NCI-H510A treated with DMSO at 0.1 percent for 48 hours (cell line): Measurements from ENCODE around the gene FRS3.
A peak's percentile ranks its signal among the peaks of the same experiment; 100 is the strongest.

Source experiments
- DNase-seq: peaks from one replicate; lab custom pipeline; 2025; lab: John Stamatoyannopoulos, UW

Gene FRS3

DNA sequence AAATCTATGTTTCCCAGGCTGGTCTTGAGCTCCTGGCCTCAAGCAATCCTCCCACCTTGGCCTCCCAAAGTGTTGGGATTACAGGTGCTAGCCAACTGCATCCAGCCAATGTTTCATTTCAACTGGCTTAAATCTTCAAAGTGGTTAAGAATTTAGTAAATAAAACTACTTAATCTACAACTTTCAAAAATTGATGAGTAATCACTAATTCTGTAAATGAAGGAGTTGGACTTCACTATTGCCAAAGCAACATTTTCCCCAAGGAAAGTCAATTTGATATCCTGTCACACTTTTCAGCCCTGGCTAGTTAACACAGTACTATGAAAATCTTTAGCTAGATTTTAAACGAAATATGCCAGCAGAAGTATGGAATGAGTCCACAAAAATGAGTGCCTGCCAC is 11.6 kb upstream of the FRS3 start:
- DNase-seq = no peak

- no peak for DNase-seq
Observed at GRCh38 chr6:41790045-41790444, 10.3 kb upstream of the FRS3 start.

- no peak for DNase-seq
Observed at GRCh38 chr6:41789390-41789724, 9.7 kb upstream of the FRS3 start.

- DNase-seq = peak; percentile 96
Observed at GRCh38 chr6:41787219-41787917, 7.7 kb upstream of the FRS3 start, which contains the start of gene TOMM6. TOMM6 (plus strand) TSS chr6:41787694; CDS start chr6:41787698, 4 bp downstream.

GRCh38 chr6:41786451-41787218 is 6.9 kb upstream of the FRS3 start:
- peak; percentile 85 for DNase-seq

GRCh38 chr6:41785689-41786450 is 6.2 kb upstream of the FRS3 start:
- DNase-seq = no peak

- DNase-seq = no peak
Observed at GRCh38 chr6:41785254-41785653, 5.6 kb upstream of the FRS3 start.

DNA sequence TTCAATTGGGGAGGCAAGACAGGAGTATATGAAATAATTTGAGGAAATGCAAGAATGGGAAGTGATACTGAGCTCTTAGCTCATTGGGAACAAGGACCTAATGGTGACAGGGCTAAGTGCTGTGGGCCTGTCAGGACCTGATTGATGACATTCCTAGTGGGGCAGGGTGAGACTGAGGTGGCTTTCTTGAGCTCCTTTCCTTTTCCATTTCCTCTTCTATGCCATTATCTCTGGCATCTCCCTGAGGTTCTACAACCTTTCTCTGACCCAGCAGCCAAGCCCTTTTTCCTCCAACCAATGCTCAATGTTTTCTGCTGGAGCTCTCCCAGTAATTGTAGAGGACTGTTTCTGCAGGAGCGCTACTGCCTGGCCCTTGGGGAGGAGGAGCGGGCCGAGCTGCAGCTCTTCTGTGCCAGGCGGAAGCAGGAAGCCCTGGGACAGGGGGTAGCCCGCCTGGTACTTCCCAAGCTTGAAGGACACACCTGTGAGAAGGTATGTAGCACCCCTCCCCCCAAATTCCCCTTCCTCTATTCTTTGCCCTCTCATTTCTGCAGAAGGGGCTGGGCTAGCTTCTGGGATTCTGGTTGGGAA is 5.0 kb upstream of the FRS3 start:
- no peak for DNase-seq

- DNase-seq = no peak
Observed at GRCh38 chr6:41783106-41783780, 3.5 kb upstream of the FRS3 start.

DNA sequence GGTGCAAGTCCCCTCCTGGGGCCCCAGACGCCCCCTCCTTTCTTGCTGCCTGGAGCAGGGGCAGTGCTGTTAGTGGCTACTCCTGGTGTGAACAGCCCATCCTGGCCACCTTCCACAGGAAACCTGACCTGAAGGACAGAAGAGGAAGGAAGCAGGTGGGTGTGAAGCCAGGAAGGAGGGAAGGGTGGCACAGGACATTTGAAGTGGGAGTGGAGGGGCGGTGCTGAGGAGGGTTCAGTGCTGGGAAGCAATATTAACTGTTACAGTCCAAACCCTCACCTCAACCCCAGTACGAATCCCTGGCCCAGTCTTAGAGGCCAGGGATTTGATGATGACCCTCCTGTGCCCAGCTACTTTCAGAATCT is 1.6 kb upstream of the FRS3 start:
- no peak for DNase-seq

DNA sequence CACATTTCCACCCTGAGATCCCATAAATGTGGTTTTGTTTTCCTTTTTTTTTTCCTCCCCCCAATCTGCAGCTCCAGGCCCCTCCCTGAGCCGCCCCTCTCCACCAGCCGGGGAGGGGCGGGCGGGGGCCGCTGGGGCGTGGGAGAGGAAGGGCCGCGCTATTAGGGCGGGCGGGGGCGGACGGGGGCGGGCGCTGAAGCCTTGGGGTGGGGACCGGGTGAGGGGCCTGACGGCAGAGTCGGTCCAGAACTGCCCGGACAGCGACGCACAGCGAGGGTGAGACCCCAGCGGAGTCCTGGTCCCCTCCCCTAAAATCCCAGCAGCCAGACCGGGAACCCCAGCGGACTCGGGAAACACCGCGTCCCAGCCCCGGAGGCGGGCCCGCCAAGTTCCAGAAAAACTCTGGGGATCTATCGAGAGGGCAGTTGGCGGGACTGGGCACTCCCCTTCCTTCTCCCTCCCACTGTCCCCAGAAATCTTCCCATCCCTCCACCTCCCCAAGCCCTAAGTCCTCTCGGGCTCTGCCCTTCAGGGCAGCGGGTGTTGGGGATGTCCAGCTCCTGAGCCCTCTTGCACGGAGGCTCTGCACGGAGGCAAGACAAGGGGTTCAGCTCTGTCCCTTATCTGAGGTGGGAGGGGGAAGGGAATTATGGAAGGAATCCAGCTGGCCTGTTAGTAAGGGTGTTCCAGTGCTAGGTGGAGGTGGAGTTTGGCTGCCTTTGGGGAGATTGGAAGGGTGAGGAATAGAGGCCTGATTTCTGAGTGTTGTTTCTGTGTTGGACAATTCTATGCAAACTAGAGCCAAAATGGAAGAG is 1.1 kb upstream of the FRS3 start, which contains the start of gene PRICKLE4:
Gene PRICKLE4, plus strand, starts transcription at position 232 of the 815 bp plus-strand sequence. CDS start 2,692 bp downstream, outside the sequence.
- peak; percentile 25 for DNase-seq

- DNase-seq = no peak
Observed at GRCh38 chr6:41779336-41779735, 364 bp downstream of the FRS3 start.

GRCh38 chr6:41778895-41779294 is 805 bp downstream of the FRS3 start:
- no peak for DNase-seq

DNA sequence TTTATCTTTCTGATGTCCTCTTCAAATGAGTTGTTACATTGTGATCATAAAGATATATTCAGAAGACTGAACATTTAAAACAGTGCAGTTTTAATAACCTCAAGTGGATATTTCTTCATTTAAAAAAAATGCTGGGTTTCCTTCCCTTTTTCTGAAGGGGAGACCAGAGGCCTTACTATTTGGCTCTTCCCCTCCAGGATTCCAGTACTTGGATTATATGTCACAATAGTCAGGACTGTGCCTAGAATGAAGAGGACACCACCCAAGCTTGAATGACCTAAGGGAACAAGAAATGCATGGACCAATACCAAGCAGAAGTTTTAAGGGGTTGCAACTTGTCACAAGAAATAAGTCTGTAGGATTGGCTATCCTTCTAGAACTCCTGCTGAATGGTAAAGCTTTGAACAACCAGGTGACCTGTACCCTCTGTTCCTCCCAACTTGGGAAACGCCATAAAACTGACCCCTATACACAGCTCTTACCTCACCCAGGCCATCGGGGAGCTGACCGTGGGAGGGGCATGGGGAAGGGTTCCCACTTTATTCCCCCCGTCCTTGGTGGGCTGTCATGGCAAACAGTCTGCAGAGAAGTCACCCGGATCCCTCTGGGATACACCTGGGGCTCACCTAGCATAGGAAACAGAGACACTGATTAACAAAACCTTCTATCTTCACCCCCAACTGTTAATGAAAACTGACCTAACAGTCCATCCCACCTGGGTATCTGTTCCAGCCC is 2.0 kb downstream of the FRS3 start:
- no peak for DNase-seq

DNA sequence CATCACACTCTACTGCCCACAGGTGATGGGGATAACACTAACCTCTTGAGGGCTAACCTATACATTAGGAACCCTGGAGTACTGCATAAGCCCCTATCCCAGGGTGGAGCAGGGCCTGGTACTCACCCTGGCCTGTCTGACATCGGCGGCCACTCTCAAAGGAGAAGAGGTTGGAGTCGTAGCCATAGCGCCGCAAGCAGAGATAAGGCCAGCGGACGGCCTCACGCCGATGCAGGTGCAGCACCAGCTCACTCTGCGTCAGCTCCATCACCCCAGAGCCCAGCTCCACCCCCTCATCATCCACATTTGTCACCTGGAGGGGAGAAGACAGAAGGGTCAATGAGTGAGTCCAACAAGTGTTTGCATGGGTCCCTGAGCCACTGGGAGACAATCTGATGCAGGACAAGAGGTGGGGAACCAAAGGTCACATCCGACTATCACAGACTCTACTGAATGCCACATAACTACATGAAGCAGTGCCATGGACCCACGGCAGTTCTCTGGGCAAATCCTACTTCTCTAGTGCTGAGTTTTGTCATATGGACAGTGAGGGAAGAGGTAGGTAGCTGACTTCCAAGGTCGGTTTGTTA is 4.3 kb downstream of the FRS3 start:
- no peak for DNase-seq

DNA sequence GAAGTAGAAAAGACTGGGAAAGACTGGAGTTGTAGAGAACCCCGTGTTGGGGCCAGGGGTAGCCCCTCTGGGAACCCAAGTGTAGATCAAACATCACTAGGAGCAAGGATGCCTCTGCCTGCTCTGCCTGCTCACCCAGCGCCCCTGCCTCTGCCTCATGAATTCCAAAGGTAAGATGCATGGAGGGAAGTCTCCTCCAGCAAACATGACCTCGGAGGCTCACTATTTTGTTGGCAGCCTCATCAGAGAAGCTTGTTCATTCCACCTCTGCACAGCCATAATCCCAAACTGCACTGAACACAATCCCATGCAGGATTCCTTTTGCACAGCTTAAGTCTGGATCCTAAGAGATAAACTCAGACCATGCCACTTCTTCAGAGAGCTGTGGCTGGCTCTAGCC is 4.9 kb downstream of the FRS3 start:
- DNase-seq = no peak

GRCh38 chr6:41771058-41771983 is 8.4 kb downstream of the FRS3 start:
- no peak for DNase-seq

DNA sequence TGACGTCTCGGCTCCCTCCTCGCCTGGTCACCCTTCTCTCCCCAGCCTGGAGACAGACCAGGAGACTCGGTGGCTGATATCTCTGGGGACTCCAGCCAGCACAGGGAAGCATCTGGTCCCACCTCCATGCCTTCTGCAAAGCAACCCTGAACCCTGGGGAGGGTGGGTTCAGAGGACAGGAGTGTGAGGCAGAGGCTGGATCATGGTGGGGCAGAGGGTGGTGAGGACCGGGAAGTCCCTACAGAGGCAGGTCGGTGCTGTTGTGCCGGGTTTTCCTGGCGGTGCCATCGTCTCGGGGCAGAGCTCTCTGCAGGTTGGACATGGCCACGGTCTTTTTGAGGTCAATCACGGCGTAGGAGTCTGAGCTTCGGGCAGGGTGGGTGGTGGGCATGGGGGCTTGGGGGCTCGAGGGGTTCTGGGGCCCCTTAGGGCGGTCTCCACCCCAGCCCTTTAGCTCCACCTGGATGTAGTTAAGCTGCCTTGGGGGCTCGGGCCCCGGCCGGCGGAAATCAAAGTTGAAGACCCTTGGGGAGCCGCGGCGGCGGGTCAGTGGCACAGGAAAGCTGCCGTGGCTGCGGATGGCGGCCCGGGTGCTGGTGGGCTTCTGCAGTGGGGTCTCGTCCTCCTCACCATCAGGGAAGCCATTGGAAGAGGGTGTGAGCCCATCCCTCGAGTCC is 9.2 kb downstream of the FRS3 start:
- DNase-seq = no peak
